ENCODE measurements around the gene RAD51B. TPM values are rescaled to one million over a fixed set of nuclear protein-coding genes. Genes with fewer than 3 reads are reported as not detected.
A peak's percentile ranks its signal among the peaks of the same experiment; 100 is the strongest.

RAD51B gene
- total RNA-seq, 3 donors from 2014 or later = 10.6 to 77.6 (median 33.8) TPM

- Histone ChIP-seq H3K9me3 (peaks cover 0 to 6% of the 10 kb centered on the region in 2 donors), H3K36me3 (no peaks in the 10 kb centered on the region), H3K4me1 (peaks cover 0 to 7% of the 10 kb centered on the region in 2 donors), H3K27me3 (no peaks in the 10 kb centered on the region), H3K27ac (peak overlapping the region; percentile 79 to 87), H3K4me3 (no peak overlapping the region)
- no peak for DNase-seq (ENCODE audit: low spot score in 2 of 2)
- no peak for TF ChIP-seq POLR2AphosphoS5 (IDR thresholded peaks at IDR 0.05)
- TF ChIP-seq POLR2A (IDR thresholded peaks at IDR 0.05) = no peak
- intact Hi-C loops (cut with DNase I; ENCODE audit: low total_unique reads) = no loop called here
Observed at GRCh38 chr14:68607081-68607866, 787.7 kb downstream of the RAD51B start.

GRCh38 chr14:68607867-68608573 is 788.4 kb downstream of the RAD51B start:
- DNase-seq (ENCODE audit: low spot score in 2 of 2) = no peak
- Histone ChIP-seq H3K9me3 (peaks cover 0 to 6% of the 10 kb centered on the region in 2 donors), H3K36me3 (no peaks in the 10 kb centered on the region), H3K4me1 (peaks cover 0 to 7% of the 10 kb centered on the region in 2 donors), H3K27me3 (no peaks in the 10 kb centered on the region), H3K27ac (peak overlapping the region; percentile 79 to 87), H3K4me3 (no peak overlapping the region)
- intact Hi-C loops (cut with DNase I; ENCODE audit: low total_unique reads) = no loop called here
- no peak for TF ChIP-seq CTCF (IDR thresholded peaks at IDR 0.05)
- no peak for TF ChIP-seq POLR2A (IDR thresholded peaks at IDR 0.05)
- TF ChIP-seq POLR2AphosphoS5 (IDR thresholded peaks at IDR 0.05) = no peak

DNA sequence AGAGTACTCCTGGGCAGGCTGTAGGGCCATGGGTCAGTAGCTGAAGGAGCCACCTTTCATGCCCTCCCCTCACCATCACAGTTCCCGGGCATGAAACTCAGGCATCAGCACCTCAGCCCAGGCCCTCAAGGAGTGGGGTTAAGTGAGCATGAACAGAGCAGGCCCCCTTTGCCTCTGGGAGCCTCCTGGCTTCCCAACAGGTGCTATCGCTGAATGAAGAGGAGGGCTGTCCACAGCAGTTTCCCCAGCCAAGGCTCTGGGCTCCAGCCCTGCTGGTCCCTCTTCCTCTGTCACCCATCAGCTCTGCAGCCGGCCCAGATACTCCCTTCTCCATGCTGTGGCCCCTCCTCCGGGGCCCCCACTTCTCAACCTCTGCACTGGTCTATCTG is 789.0 kb downstream of the RAD51B start:
- no peak for DNase-seq (ENCODE audit: low spot score in 2 of 2)
- no peaks in the 10 kb centered on the region for H3K36me3 ChIP-seq
- H3K4me3 ChIP-seq = no peak overlapping the region
- H3K9me3 ChIP-seq = peaks cover 0 to 6% of the 10 kb centered on the region in 2 donors
- intact Hi-C loops (cut with DNase I; ENCODE audit: low total_unique reads) = no loop called here
- TF ChIP-seq POLR2A (IDR thresholded peaks at IDR 0.05) (no peak), POLR2AphosphoS5 (IDR thresholded peaks at IDR 0.05) (no peak), CTCF (IDR thresholded peaks at IDR 0.05) (no peak)
- H3K27me3 ChIP-seq = no peaks in the 10 kb centered on the region
- peaks cover 0 to 7% of the 10 kb centered on the region in 2 donors for H3K4me1 ChIP-seq
- peak overlapping the region; percentile 79 to 87 for H3K27ac ChIP-seq

- Histone ChIP-seq H3K9me3 (peaks cover 0 to 6% of the 10 kb centered on the region in 2 donors), H3K4me3 (no peak overlapping the region), H3K4me1 (peaks cover 0 to 7% of the 10 kb centered on the region in 2 donors), H3K27me3 (no peaks in the 10 kb centered on the region), H3K36me3 (no peaks in the 10 kb centered on the region), H3K27ac (no peak overlapping the region)
- DNase-seq (ENCODE audit: low spot score in 2 of 2) = no peak
- intact Hi-C loops (cut with DNase I; ENCODE audit: low total_unique reads) = no loop called here
- TF ChIP-seq CTCF (IDR thresholded peaks at IDR 0.05) = no peak
Observed at GRCh38 chr14:68609012-68609411, 789.4 kb downstream of the RAD51B start.

DNA sequence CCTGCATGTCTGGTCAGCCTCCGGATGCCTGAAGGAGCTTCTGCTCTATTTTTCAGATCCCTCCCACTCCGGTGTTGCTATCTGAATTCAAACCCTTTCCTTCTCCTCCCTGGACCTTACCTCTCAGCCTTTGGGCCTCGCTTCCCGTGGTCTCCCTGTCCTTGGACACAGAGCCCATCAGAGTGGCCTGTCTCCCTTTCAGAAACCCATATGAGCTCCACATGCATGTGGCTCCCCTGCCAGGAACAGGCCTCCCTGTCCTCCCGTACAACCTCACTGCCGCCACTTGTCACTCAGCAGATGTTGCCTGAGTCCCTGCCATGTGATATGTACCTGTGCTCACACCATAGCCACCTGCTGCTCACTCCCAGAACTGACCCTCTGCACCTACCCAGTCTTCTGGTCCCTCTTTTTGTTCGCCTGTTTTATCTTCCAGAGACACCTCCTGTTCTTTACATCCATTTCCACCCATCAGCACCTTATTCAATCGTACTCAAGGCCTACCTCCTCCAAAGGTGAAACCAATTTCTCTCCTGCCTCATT is 790.7 kb downstream of the RAD51B start:
- H3K9me3 ChIP-seq = peaks cover 0 to 13% of the 10 kb centered on the region in 2 donors
- no peaks in the 10 kb centered on the region for H3K36me3 ChIP-seq
- intact Hi-C loops (cut with DNase I; ENCODE audit: low total_unique reads) = no loop called here
- H3K27ac ChIP-seq = peak overlapping the region; percentile 23 to 81
- no peak overlapping the region for H3K4me3 ChIP-seq
- no peaks in the 10 kb centered on the region for H3K27me3 ChIP-seq
- TF ChIP-seq POLR2AphosphoS5 (IDR thresholded peaks at IDR 0.05) (no peak), CTCF (IDR thresholded peaks at IDR 0.05) (no peak), POLR2A (IDR thresholded peaks at IDR 0.05) (no peak)
- H3K4me1 ChIP-seq = peaks cover 0 to 7% of the 10 kb centered on the region in 2 donors
- no peak for DNase-seq (ENCODE audit: low spot score in 2 of 2)
